ENCODE measurements around the gene TCN2.
A peak's percentile ranks its signal among the peaks of the same experiment; 100 is the strongest.
"Not testable (repeated sequence)": the region's sequence is repeated elsewhere in the genome, so short reads cannot be mapped to it uniquely, and the experiment has no call there.

TCN2 gene

DNA sequence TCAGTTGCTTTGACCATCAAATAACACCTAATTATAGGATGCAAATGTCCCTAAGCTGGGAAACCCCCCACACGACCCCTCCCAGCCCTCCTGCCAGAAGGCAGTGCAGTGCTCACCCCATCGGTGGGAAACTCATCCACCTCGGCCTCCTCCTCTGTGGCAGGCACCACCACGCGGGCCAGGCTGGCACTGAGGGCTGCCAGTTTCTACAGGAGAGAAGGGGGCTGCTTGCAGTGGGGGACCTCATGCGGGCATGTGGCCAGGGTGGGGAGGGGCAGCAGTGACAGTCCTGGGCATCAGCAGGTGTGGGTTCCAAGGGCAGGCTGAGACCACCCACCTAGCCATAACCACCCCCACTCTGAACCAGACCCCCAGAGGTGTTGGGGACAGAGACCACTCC, 26.1 kb upstream of the TCN2 start:
- no peak for DNase-seq

DNA sequence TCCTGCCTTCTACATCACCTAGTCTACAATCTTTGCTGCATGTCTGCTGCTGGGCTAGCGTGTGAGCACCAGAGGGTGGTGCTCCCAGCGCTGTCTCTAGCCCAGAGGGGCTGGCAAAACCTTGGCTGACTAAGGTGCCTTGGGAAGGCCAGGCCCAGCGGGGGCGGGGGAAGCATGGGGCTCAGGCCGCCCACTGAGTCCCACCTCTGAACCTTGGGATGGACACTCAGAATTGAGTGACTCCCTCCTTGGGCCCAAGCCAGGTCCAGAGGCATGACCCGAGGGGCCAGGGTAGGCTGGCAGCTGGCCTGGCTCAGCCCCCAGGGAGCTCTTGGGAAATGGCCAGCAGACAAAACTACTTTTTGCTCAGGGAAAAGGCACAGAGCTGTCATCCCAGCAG, 24.9 kb upstream of the TCN2 start:
- DNase-seq, result no peak

DNA sequence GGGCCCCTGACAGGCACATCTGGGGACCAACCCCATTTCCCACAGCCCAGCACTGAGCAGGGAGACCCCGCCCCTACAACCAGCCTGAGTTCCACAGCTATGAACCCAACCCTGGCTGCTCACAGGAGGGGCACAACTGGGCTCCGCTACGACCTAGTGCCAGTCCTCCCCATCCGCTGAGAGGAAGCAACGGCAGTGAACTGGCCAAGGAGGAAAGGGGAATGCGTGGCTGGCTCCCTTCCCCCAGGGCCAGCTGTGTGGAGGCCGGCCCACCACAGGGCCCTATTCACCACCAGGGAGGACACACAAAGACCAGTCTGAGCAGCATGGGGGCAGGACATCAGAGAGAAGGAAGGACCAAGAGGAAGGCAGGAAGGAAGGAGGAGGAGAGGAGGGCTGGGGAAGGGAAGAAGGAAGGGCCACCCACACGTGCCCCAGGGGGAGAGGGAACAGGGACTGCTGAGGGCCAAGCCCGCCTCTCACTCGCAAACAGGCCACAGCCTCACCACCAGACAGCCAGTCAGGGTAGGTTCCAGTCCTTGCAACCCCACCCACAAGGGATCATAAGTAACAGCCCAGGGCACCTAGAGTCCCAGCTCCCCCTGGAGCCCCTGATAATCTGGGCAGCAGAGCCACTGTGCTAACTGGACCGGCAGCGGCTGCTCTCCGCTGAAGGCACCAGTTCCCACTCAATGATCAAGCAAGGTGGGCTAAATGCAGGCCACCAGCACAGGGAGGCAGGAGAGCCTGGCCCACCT, 24.0 kb upstream of the TCN2 start:
- no peak for DNase-seq

DNA sequence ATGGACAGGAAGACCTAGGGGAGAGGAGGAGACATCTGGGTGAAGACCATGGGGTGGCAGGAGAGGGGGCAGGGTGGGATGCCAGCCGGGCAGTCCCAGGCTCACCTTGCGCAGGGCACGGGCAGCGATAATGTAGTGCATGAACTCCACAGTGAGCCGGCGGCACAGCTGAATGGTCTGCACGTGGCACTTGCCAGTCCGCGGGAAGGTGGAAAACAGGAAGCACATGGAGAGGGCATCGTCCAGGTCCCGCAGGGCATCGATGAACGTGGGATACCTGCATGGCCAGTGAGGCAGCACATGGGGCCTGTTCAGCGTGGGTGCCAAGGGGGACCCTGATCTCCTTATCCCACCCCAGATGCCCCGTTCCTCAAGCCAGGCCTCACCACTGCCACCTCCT, 22.5 kb upstream of the TCN2 start:
- no peak for DNase-seq

DNA sequence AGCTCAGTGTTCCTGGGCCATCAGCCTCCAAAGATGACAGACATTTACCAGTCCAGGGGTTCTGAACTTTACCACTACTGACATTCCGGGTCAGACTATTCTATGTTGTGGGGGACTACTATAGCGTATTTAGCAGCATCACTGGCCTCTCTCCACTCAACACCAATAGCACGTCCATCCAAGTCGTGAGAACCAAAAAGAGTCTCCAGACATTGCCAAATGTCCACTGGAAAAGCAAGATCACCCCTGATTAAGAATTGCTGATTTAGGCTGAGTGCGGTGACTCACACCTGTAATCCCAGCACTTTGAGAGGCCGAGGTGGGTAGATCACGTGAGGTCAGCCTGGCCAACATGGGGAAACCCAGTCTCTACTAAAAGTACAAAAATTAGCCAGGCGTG, 20.6 kb upstream of the TCN2 start:
- no peak for DNase-seq

DNA sequence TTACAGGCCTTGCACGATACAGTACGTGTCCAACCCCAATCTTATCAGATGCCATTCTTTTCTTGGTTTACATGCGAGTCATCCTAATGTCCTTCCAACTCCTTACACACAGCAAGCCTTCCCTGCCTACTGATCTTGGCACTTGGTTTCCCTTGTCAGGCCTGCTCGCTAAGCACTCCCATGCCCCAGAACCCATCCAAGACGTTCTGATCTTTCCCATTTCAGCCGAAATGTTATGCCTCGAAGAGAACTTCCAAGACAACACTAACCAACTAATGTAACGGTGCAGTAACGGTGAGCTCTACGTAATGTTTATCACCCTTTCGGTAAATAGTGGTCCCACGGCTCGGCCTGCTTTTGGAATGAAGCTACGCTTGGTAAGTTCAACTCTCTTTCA, 15.8 kb upstream of the TCN2 start:
- no peak for DNase-seq

DNA sequence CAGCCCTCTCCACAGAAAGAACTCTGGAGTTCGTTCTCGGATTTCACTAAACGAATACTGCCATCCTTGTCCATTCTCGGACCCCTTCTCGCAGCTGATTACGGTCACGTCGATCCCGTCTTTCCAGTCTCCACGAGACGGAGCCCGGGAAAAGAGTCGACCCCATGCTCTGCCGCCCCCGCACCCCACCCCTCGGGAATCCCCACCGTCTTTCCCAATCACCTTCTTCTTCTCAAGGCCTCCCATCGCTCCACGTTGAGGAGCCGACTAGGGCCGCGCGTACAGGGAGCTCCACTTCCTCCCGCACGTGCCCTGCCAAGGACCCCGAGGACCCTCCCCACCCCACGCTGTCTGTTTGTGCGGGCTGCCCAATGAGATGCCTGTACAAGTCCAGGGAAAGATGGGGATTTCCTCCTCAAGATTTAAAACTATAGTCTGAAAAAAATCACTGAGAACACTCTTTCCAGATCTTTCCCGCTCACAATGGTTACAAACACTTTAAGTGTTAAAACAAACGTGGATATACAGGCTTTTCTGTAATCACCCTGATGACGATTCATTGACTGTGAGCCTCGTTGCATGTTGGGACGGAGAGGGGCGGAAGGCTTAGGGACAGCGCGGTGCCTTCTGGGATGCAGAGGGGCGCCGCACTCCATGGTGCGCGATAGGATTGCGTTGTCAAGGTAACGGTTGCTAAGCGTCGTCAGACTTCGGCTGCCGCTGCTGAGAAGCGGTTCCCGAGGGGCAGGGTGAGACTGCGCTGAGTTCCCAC, 15.2 kb upstream of the TCN2 start, which contains the start of gene PES1:
Gene PES1, minus strand, starts transcription at position 323 of the 772 bp plus-strand sequence. Its CDS starts 77 bp downstream, at position 246.
- DNase-seq, result peak; percentile 97

DNA sequence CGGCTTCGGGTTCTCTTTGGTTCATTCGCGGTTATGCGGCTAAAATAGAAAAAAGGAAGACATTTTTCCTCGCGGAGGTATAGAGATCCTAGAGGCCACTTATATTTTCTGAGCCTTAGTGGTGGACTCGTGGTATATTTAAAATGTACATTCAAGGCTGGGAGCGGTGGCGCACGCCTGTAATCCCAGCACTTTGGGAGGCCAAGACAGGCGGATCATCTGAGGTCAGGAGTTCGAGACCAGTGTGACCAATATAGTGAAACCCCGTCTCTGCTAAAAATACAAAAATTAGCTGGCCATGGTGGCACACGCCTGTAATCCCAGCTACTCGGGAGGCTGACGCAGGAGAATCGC, 14.6 kb upstream of the TCN2 start:
- not testable (repeated sequence) for DNase-seq

DNA sequence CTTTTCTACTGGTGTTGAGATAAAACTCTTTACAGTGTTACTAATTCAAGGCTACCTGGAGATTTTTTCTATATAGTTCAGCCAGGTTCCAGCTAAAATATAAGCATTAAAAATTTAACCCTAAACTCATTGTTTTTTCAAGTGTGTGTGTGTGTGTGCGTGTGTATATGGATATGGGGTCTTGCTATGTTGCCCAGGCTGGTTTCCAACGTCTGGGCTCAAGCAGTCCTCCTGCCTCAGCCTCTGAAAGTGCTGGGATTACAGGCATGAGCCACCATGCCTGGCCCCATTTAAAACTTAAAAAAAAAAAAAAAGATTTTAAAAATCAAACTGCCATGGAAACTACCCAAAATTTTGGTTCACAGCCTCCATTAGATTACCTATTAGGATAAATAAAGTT, 10.8 kb upstream of the TCN2 start:
- DNase-seq, result no peak

DNA sequence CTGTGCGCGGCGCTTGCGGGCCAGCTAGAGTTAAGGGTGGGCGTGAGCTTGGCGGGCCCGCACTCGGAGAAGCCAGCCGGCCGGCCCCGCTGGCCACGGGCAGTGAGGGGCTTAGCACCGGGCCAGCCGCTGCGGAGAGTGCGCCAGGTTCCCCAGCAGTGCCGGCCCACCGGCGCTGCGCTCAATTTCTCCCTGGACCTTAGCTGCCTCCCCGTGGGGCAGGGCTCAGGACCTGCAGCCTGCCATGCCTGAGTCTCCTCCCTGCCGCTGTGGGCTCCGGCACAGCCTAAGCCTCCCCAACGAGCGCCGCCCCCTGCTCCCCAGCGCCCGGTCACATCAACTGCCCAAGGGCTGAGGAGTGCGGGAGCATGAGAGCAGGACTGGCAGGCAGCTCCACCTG, 10.1 kb upstream of the TCN2 start:
- no peak for DNase-seq

DNA sequence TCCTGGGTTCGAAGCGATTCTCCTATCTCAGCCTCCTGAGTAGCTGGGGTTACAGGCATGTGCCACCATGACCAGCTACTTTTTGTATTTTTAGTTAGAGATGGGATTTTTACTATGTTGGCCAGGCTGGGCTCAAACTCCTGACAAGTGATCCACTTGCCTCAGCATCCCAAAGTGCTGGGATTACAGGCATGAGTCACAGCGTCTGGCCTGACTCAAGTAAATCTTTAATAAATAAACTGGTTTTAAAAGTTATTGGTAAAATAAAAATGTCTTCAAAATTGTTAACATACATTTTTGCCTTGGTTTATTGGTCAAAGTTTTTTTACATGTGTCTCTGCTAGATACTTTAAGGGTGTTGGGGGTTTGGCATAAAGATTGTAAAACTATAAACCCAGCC, 8.0 kb upstream of the TCN2 start:
- DNase-seq, result no peak

DNA sequence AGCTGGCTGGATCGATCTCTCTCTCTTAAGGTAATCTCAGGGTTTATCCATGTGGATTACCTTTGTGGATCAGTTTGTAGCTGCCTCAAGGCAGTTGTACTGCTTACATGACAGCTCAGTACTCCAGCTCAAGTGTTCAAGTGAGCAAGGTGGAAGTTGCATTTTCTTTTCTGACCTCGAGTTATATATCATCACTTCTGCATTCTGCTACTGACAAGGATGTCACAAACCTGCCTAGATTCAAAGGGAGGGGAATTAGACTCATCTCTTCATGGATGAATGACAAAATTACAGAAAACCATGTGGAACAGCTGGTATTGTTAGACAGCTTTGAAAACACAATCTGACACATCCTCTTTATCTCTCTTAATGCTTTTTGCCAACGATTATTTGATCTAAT, 6.1 kb upstream of the TCN2 start:
- DNase-seq, result no peak

DNA sequence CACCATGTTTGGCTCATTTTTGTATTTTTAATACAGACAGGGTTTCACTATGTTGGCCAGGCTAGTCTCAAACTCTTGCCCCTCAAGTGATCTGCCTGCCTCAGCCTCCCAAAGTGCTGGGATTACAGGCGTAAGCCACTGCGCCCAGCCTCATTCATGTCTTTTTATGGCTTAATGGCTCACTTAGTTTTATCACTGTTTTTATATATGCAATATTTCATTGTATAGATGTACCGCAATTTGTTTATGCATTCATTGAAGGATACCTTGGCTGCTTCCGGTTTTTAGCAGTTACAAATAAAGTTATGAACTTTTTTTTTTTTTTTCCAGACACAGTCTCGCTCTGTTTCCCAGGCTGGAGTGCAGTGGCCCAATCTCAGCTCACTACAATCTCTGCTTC, 5.5 kb upstream of the TCN2 start:
- DNase-seq, result no peak

DNA sequence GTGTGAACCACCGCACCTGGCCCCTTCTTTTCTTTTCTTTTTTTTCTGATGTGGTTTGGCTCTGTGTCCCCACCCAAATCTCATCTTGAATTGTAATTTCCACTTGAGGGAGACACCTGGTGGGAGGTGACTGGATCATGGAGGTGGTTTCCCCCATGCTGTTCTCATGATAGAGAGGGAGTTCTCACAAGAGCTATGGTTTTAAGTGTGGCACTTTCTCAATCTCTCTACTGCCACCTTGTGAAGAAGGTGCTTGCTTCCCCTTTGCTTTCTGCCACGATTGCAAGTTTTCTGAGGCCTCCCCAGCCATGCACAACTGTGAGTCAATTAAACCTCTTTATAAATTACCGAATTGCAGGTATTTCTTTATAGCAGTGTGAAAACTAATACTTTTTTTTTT, 4.9 kb upstream of the TCN2 start:
- DNase-seq, result no peak

DNA sequence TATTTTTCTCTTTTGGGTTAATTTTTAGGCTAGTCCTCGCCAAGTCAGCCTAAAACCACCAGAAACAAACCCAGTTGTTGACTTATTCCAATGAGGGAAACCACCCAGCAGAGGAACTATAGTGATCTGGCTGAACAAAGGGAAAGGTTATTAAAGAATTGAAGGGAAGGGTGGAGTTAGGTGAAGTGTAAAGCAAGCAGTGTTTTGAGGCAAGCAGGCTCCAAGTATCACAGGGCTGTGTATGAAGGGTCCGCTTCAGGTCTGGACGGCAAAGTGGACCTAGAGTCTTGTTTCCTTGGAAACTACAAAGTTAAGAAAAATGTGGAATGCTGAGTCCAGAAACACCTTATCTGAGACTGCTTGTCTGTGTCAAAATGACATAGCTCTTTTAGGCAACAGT, 3.2 kb upstream of the TCN2 start:
- no peak for DNase-seq

DNA sequence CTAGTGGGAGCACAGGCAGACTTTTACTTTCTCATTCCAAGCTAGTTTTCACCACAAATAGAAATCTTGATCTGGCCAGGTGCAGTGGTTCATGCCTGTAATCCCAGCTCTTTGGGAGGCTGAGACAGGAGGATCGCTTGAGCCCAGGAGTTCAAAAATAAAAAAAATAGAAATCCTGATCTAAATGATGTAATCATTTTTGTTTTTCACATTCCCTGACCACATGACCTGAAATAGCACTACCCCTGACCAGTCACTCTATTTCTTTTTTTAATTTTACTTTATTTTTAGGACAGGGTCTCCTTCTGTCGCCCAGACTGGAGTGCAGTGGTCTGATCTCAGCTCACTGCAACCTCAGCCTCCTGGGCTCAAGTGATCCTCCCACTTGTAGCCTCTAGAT, 2.3 kb upstream of the TCN2 start:
- DNase-seq, result no peak

DNA sequence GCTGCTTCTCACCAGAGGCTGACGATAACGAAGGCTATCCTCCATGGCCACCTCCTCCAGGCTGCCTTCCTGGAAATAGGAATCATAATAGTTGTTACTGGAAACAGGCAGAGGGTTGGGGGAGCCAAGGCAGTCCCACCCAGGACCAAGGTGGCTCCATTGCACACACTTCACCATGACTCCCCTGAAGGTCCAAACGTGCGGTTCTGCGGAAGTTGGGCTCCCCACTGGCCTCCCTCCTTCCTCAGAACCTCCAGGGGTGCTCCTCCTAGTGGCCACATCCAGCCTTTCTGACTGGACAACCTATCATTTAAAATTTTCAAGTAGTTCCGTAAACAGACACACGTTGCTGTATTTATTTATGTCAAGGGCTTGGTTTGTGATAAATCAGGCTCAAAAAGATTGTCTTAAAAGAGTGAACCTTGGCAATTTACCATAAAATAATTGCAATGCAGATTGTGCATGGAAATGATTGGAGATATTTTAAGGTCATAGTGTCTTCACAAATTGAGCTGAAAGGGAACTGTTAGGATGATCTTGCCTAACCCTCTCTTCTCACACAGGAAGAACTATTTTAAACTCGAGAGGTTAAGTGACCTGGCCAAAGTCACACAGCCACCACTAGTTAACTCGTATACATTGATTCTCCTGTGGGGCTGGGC, 1.4 kb upstream of the TCN2 start:
- no peak for DNase-seq

DNA sequence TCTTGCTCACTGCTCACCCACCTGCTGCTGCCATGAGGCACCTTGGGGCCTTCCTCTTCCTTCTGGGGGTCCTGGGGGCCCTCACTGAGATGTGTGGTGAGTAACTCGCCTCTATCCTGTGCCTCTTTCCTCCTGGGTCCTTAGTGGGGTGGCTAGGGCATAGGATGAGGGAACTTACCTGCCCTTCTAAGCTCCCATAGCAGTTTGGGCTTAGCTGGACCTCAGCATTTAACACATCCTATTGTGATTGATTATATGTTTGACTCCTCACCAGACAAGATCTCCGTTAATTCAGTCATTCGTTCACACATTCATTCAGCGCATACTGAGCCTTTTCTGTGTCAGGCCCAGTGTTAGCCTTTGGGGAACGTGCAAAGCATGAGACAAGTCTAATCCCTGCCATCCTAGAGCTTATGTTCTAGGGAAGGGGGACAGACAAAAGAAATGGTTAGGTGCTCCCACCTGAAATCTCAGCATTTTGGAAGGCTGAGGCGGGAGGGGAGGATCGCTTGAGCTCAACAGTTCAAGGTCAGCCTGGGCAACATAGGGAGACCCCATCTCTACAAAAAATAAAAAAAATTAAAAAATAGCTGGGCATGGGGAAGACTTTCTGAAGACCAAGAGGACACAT, 441 bp downstream of the TCN2 start:
- no peak for DNase-seq

DNA sequence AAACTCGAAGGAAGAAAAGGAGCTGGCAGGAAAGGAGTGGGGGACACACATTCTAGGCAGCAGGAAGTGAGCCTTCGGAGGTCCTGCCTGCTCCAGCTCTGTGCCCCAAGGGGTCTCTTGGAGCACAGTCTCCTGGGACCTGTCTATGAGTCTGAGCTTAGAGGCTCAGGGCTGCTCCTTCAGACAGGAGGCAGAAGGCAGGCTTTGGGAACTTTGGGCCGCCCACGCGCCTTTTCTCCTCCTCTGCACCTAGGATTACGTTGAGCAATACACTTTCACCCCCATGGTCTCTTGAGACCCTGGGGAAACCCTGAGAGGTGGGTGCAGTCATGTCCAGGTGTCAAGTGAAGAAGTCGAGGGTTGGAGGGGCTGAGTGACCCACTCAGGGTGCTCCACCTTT, 965 bp downstream of the TCN2 start:
- no peak for DNase-seq

DNA sequence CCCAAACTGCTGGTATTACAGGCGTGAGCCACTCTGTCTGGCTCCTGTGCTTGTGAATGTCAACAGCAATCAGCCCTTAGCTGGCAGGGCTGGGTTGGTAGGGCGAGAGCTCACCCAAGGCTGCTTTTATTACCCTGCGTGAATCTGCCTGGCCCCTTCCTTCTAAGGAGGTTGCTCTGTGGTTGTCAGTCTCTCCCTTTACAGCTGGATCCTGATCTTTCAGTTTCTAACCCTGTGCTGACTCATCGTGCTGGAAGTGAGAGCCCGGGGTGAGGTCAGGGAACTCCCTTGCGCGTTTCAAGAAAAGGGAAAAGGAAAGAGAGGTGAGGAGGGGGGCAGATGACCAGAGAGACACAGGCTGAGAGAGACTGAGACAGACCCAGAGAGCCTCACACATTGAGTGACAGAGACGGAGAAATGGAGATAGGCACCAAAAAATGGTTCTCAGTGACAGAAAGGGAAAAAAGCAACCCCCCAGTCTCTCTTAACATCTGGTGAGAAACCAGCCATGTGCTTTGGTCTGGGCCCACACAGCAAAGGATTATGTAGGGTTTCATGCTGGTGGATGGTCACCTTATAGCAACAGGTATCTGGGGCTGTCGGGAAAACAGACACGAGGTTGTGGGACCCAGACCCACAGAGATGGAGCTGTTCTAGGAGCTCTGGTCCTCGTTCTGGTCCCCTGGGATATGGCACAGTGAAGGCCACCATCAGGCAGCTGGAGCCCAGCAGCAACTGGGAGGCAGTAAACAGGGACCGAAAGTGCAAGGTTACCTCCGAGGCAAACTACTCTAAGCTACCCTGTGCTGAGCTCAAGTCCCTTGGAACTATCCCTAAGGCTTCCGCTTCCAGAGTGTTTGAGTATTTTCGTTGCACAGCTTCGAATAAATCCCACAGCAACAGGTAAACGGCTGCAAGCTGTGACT, 2.5 kb downstream of the TCN2 start:
- peak; percentile 63 for DNase-seq

DNA sequence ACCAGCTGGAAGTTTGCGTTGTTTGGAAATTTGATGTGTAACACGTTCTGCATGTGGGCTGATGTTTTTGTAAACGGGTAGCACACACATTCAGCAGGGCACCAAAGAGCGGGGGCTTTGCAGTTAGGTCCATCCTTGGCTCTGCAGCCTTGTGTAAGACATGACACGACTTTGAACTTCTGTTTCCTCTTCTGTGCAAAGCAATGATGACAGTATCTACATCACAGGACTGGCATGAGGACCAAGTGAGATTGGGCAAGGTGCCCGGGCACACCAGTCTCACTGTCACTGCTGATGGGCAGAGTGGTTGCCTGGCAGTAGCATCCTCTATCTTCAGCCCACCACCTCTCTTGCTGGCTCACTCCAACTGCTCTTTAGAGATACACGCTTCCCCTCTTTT, 3.3 kb downstream of the TCN2 start:
- DNase-seq, result no peak

DNA sequence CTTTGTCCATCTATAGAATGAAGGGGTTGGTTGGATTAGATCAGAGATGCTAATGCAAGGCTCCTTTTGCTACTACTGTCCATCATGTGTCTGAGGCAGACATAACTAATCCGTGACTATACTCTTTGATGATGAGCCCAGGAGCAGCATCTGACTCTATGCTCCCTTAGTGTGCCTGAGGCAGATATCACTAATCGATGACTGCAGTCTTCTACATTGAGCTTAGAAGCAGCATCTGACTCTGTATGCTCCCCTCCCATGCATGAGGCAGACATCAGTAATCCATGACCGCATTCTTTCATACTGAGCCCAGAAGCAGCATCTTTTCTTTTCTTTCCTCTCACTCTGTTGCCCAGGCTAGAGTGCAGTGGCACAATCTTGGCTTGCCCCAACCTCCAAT, 4.2 kb downstream of the TCN2 start:
- DNase-seq, result no peak

DNA sequence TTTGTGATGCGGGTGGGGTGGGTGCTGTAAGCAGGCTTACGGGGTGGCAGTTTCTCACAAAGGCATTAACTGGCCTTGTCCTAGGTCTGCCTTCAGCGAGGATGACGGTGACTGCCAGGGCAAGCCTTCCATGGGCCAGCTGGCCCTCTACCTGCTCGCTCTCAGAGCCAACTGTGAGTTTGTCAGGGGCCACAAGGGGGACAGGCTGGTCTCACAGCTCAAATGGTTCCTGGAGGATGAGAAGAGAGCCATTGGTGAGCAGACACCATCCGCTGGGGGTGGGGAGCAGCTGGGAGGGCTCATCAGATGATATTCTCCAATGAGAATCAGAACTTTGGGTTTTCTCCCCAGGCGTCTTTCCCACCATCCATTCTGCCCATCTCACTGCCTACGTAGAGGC, 5.8 kb downstream of the TCN2 start:
- no peak for DNase-seq

Measured in GDM1 (cell line).